Nephron progenitor cell (in vitro differentiated cells): ENCODE data around the gene ELP5.

ENCODE experiments used
- DNase-seq: peaks from one replicate; pipeline ENCODE4 v3.0.0; 2021
- H3K27ac Mint-ChIP-seq: 2 replicates; pipeline ENCODE4 v1.8.0; 2021; ENCODE audit warnings: mild to moderate bottlenecking, moderate library complexity, mixed read lengths
- H3K27me3 Mint-ChIP-seq: 2 replicates; pipeline ENCODE4 v1.8.0; 2021; ENCODE audit warnings: mild to moderate bottlenecking, low read depth, mixed read lengths; ENCODE audit not compliant: poor library complexity
- H3K36me3 Mint-ChIP-seq: 2 replicates; pipeline ENCODE4 v1.8.0; 2021; ENCODE audit warnings: low read depth, mixed read lengths
- H3K4me1 Mint-ChIP-seq: 2 replicates; pipeline ENCODE4 v1.8.0; 2021; ENCODE audit warnings: mixed read lengths
- H3K4me3 Mint-ChIP-seq: 2 replicates; pipeline ENCODE4 v1.8.0; 2021; ENCODE audit warnings: mild to moderate bottlenecking, moderate library complexity, mixed read lengths
- H3K9me3 Mint-ChIP-seq: 2 replicates; pipeline ENCODE4 v1.8.0; 2021; ENCODE audit warnings: mild to moderate bottlenecking, moderate library complexity, mixed read lengths
- CTCF ChIP-seq: fragments of 200-600 bp; sonication (generic); IDR thresholded peaks from 2 replicates; pipeline ENCODE4 v1.5.0; 2021; ENCODE audit warnings: antibody characterized with exemption

ELP5 gene

GRCh38 chr17:7237266-7237760, 14.7 kb upstream of the ELP5 start:
- no peaks in the 10 kb centered on the region for H3K9me3 Mint-ChIP-seq
- peak overlapping the region; percentile 98 for H3K4me3 Mint-ChIP-seq
- H3K4me1 Mint-ChIP-seq = peaks cover 73% of the 10 kb centered on the region
- peak overlapping the region; percentile 82 for H3K27ac Mint-ChIP-seq
- no peak for DNase-seq
- TF ChIP-seq CTCF = no peak
- H3K36me3 Mint-ChIP-seq = peaks cover 46% of the 10 kb centered on the region
- no peaks in the 10 kb centered on the region for H3K27me3 Mint-ChIP-seq

- H3K4me3 Mint-ChIP-seq = peak overlapping the region; percentile 98
- peaks cover 68% of the 10 kb centered on the region for H3K4me1 Mint-ChIP-seq
- no peak for TF ChIP-seq CTCF
- peak overlapping the region; percentile 64 for H3K27ac Mint-ChIP-seq
- H3K9me3 Mint-ChIP-seq = no peaks in the 10 kb centered on the region
- H3K36me3 Mint-ChIP-seq = peaks cover 45% of the 10 kb centered on the region
- no peaks in the 10 kb centered on the region for H3K27me3 Mint-ChIP-seq
- DNase-seq = peak; percentile 85
These were observed 14.1 kb upstream of the ELP5 start for GRCh38 chr17:7237761-7238419.

- Mint-ChIP-seq H3K36me3 (peaks cover 41% of the 10 kb centered on the region), H3K27ac (peak overlapping the region; percentile 94), H3K27me3 (no peaks in the 10 kb centered on the region), H3K4me1 (peaks cover 66% of the 10 kb centered on the region), H3K4me3 (peak overlapping the region; percentile 98), H3K9me3 (no peaks in the 10 kb centered on the region)
- no peak for TF ChIP-seq CTCF
- peak; percentile 32 for DNase-seq
These were observed 13.5 kb upstream of the ELP5 start for GRCh38 chr17:7238420-7239090.

- H3K27ac Mint-ChIP-seq = peak within 1 kb of the TSS; percentile 100
- peak; percentile 96 for DNase-seq
- H3K9me3 Mint-ChIP-seq = no peaks in the 10 kb centered on the region
- H3K4me3 Mint-ChIP-seq = peak within 1 kb of the TSS; percentile 98
- H3K27me3 Mint-ChIP-seq = no peaks in the 10 kb centered on the region
- H3K4me1 Mint-ChIP-seq = peaks cover 65% of the 10 kb centered on the region
- no peak for TF ChIP-seq CTCF
- peaks cover 43% of the 10 kb centered on the region for H3K36me3 Mint-ChIP-seq
These were observed 12.7 kb upstream of the ELP5 start, which contains the start of gene PHF23 for GRCh38 chr17:7239091-7240027. PHF23 (minus strand) TSS chr17:7239457; CDS start chr17:7239279, 178 bp downstream.

- H3K9me3 Mint-ChIP-seq = no peaks in the 10 kb centered on the region
- H3K27ac Mint-ChIP-seq = peak overlapping the region; percentile 100
- DNase-seq = no peak
- H3K36me3 Mint-ChIP-seq = peaks cover 43% of the 10 kb centered on the region
- TF ChIP-seq CTCF = no peak
- H3K4me3 Mint-ChIP-seq = peak overlapping the region; percentile 98
- H3K4me1 Mint-ChIP-seq = peaks cover 55% of the 10 kb centered on the region
- no peaks in the 10 kb centered on the region for H3K27me3 Mint-ChIP-seq
These were observed 11.6 kb upstream of the ELP5 start for GRCh38 chr17:7240375-7240774.
